Metanephros (tissue), 2 donors: ENCODE data around the gene NT5DC2. TPM values are rescaled to one million over a fixed set of nuclear protein-coding genes. Genes with fewer than 3 reads are reported as not detected.

ENCODE experiments used
- small RNA-seq: library from RNA; depleted of rRNA; stranded (forward); fragments of <200 nt; gene quantifications from one replicate; pipeline ENCODE3, GENCODE V24; 2014; ENCODE audit warnings: low replicate concordance
- total RNA-seq: library from RNA; depleted of rRNA; stranded (reverse); fragments of >200 nt; gene quantifications from one replicate; pipeline ENCODE4 v1.2.3, GENCODE V29; 2014

NT5DC2 gene
- total RNA-seq = 48.9 TPM

GRCh38 chr3:52533623-52534280, at the start of gene NT5DC2:
NT5DC2 (minus strand) TSS chr3:52533857; CDS start chr3:52533737, 120 bp downstream.

GRCh38 chr3:52536369-52537164, 2.9 kb upstream of the NT5DC2 start, which contains the start of gene UQCC5:
UQCC5 (plus strand) TSS chr3:52536605; CDS start chr3:52536756, 151 bp downstream.

GRCh38 chr3:52494886-52495495, 38.7 kb downstream of the NT5DC2 start, which contains the start of gene STAB1:
STAB1 (plus strand) TSS chr3:52495338; CDS start chr3:52495414, 76 bp downstream.

Small RNAs within 50 kb of the gene (small RNA-seq; reads per million reads assigned to genes)
- gene RNU6-856P (not detected), gene RNU6ATAC16P (not detected)

Other genes with a start within 250 kb of the NT5DC2 start
- gene GLYCTK, start 246.0 kb downstream of the NT5DC2 start, total RNA-seq = 22.8 TPM
- 13.1 TPM for gene DNAH1, start 217.5 kb downstream of the NT5DC2 start, total RNA-seq
- gene BAP1, start 123.8 kb downstream of the NT5DC2 start, total RNA-seq = 61.2 TPM
- gene PHF7, start 123.2 kb downstream of the NT5DC2 start, total RNA-seq = 8.2 TPM
- 10.2 TPM for gene SEMA3G, start 88.8 kb downstream of the NT5DC2 start, total RNA-seq
- gene TNNC1, start 79.8 kb downstream of the NT5DC2 start, total RNA-seq = 97.2 TPM
- 117 TPM for gene NISCH, start 78.3 kb downstream of the NT5DC2 start, total RNA-seq
- 95.8 TPM for gene STAB1, start 38.5 kb downstream of the NT5DC2 start, total RNA-seq
- gene UQCC5, start 2.7 kb upstream of the NT5DC2 start, total RNA-seq = 12.3 TPM
- 72.1 TPM for gene PBRM1, start 152.1 kb upstream of the NT5DC2 start, total RNA-seq
- 55.5 TPM for gene GNL3, start 152.2 kb upstream of the NT5DC2 start, total RNA-seq
- gene GLT8D1, start 171.9 kb upstream of the NT5DC2 start, total RNA-seq = 85.2 TPM
- gene SPCS1, start 172.2 kb upstream of the NT5DC2 start, total RNA-seq = 57.9 TPM
- gene NEK4, start 237.1 kb upstream of the NT5DC2 start, total RNA-seq = 34.4 TPM
- gene ITIH1, start 243.7 kb upstream of the NT5DC2 start, total RNA-seq = 0.41 TPM